Measurements from ENCODE around the gene ZXDC.
A peak's percentile ranks its signal among the peaks of the same experiment; 100 is the strongest.

ZXDC gene

GRCh38 chr3:126433496-126434263, 42.0 kb downstream of the ZXDC start:
- DNase-seq = no peak

GRCh38 chr3:126433105-126433430, 42.6 kb downstream of the ZXDC start:
- DNase-seq = no peak

- DNase-seq = no peak
Measured at GRCh38 chr3:126432361-126433104, 43.2 kb downstream of the ZXDC start.

GRCh38 chr3:126431103-126431534, 44.6 kb downstream of the ZXDC start:
- no peak for DNase-seq

- no peak for DNase-seq
Measured at GRCh38 chr3:126424751-126425150, 50.9 kb downstream of the ZXDC start.

- no peak for DNase-seq
Measured at GRCh38 chr3:126424039-126424717, 51.5 kb downstream of the ZXDC start.

GRCh38 chr3:126423191-126424038, 52.3 kb downstream of the ZXDC start:
- DNase-seq = peak; percentile 87

- no peak for DNase-seq
Measured at GRCh38 chr3:126422571-126423091, 53.1 kb downstream of the ZXDC start.

- DNase-seq = no peak
Measured at GRCh38 chr3:126422121-126422520, 53.6 kb downstream of the ZXDC start.

GRCh38 chr3:126421573-126422119, 54.0 kb downstream of the ZXDC start:
- no peak for DNase-seq

- no peak for DNase-seq
Measured at GRCh38 chr3:126419886-126420786, 55.6 kb downstream of the ZXDC start.

- DNase-seq = no peak
Measured at GRCh38 chr3:126419151-126419703, 56.5 kb downstream of the ZXDC start.

- no peak for DNase-seq
Measured at GRCh38 chr3:126418661-126419131, 57.0 kb downstream of the ZXDC start.

GRCh38 chr3:126417981-126418530, 57.6 kb downstream of the ZXDC start:
- DNase-seq = no peak

GRCh38 chr3:126417515-126417914, 58.2 kb downstream of the ZXDC start:
- DNase-seq = no peak

- DNase-seq = no peak
Measured at GRCh38 chr3:126416943-126417342, 58.7 kb downstream of the ZXDC start.

- DNase-seq = no peak
Measured at GRCh38 chr3:126415661-126416591, 59.8 kb downstream of the ZXDC start.

- no peak for DNase-seq
Measured at GRCh38 chr3:126414961-126415660, 60.6 kb downstream of the ZXDC start.

GRCh38 chr3:126414406-126414805, 61.3 kb downstream of the ZXDC start:
- DNase-seq = no peak
